Body of pancreas (tissue), 4 donors: ENCODE results near the gene TCN2.

Source experiments
- POLR2A ChIP-seq, 3 donors: fragments of 450-650 bp; IDR thresholded peaks; one replicate each; pipeline ENCODE4 v1.6.1; 2016; ENCODE audit warnings: antibody characterized with exemption in 3 of 3, mild to moderate bottlenecking in 2 of 3
- TF ChIP-seq, protein P1 (sequence below), 7 experiments: fragments of 450-650 bp in 4 of 7; fragments of 200-600 bp in 3 of 7; sonication (generic) in 3 of 7; IDR thresholded peaks; one replicate each; pipeline ENCODE4 v1.5.1; 2016 to 2019; ENCODE audit warnings: antibody characterized with exemption in 7 of 7

DNA sequence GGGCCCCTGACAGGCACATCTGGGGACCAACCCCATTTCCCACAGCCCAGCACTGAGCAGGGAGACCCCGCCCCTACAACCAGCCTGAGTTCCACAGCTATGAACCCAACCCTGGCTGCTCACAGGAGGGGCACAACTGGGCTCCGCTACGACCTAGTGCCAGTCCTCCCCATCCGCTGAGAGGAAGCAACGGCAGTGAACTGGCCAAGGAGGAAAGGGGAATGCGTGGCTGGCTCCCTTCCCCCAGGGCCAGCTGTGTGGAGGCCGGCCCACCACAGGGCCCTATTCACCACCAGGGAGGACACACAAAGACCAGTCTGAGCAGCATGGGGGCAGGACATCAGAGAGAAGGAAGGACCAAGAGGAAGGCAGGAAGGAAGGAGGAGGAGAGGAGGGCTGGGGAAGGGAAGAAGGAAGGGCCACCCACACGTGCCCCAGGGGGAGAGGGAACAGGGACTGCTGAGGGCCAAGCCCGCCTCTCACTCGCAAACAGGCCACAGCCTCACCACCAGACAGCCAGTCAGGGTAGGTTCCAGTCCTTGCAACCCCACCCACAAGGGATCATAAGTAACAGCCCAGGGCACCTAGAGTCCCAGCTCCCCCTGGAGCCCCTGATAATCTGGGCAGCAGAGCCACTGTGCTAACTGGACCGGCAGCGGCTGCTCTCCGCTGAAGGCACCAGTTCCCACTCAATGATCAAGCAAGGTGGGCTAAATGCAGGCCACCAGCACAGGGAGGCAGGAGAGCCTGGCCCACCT is 24.0 kb upstream of the TCN2 start:
- TF ChIP-seq, protein P1, sequence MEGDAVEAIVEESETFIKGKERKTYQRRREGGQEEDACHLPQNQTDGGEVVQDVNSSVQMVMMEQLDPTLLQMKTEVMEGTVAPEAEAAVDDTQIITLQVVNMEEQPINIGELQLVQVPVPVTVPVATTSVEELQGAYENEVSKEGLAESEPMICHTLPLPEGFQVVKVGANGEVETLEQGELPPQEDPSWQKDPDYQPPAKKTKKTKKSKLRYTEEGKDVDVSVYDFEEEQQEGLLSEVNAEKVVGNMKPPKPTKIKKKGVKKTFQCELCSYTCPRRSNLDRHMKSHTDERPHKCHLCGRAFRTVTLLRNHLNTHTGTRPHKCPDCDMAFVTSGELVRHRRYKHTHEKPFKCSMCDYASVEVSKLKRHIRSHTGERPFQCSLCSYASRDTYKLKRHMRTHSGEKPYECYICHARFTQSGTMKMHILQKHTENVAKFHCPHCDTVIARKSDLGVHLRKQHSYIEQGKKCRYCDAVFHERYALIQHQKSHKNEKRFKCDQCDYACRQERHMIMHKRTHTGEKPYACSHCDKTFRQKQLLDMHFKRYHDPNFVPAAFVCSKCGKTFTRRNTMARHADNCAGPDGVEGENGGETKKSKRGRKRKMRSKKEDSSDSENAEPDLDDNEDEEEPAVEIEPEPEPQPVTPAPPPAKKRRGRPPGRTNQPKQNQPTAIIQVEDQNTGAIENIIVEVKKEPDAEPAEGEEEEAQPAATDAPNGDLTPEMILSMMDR (IDR thresholded peaks at IDR 0.05), result no peak
- TF ChIP-seq POLR2A (IDR thresholded peaks at IDR 0.05), result no peak
